Lung (tissue), 12 donors: ENCODE measurements around the gene DTNBP1. TPM values are rescaled to one million over a fixed set of nuclear protein-coding genes. Genes with fewer than 3 reads are reported as not detected.

Experiments
- ATAC-seq: fragments of 200-7000 bp; cut with Tn5 transposase; one replicate; pipeline ENCODE4 v1.9.1; 2020; ENCODE audit warnings: moderate number of reproducible peaks; ENCODE audit not compliant: insufficient read depth, low FRiP score
- DNase-seq, 3 donors: peaks; one replicate each; pipeline ENCODE4 v3.0.0-alpha.2; 2013 to 2017
- H3K27ac ChIP-seq, 2 donors: one replicate each; pipeline ENCODE4 v1.5.1; 2013; ENCODE audit warnings: mild to moderate bottlenecking in 2 of 2, moderate library complexity in 2 of 2, control low read depth in 1 of 2, inconsistent platforms in 1 of 2, low read depth in 1 of 2, low read length in 1 of 2
- H3K27me3 ChIP-seq, 3 donors: one replicate each; pipeline ENCODE4 v1.5.1; 2013; ENCODE audit warnings: low read length in 2 of 3; ENCODE audit not compliant: control insufficient read depth in 3 of 3, insufficient read depth in 3 of 3
- H3K36me3 ChIP-seq, 4 donors: one replicate each; pipeline ENCODE4 v1.5.1; 2013; ENCODE audit warnings: low read length in 4 of 4, mild to moderate bottlenecking in 1 of 4, moderate library complexity in 1 of 4; ENCODE audit not compliant: control insufficient read depth in 4 of 4, insufficient read depth in 4 of 4
- H3K4me1 ChIP-seq, 5 donors: one replicate each; pipeline ENCODE4 v1.5.1; 2013; ENCODE audit warnings: low read length in 5 of 5, mild to moderate bottlenecking in 2 of 5, moderate library complexity in 1 of 5; ENCODE audit not compliant: control insufficient read depth in 5 of 5, insufficient read depth in 5 of 5
- H3K4me3 ChIP-seq: one replicate; pipeline ENCODE4 v1.5.1; 2013; ENCODE audit warnings: mild to moderate bottlenecking, control low read depth, moderate library complexity
- H3K9ac ChIP-seq, 2 donors: one replicate each; pipeline ENCODE4 v1.5.1; 2013; ENCODE audit warnings: low read length in 2 of 2, control low read depth in 1 of 2; ENCODE audit not compliant: insufficient read depth in 1 of 2
- H3K9me3 ChIP-seq, 4 donors: one replicate each; pipeline ENCODE4 v1.5.1; 2013; ENCODE audit warnings: low read length in 3 of 4, mild to moderate bottlenecking in 1 of 4, moderate library complexity in 1 of 4; ENCODE audit not compliant: control insufficient read depth in 4 of 4, insufficient read depth in 3 of 4
- WGBS, 2 donors: extraction: QIAGEN DNeasy Blood & Tissue Kit; methylation state at CpG; one replicate each; pipeline ENCODE4 v1.1.7; 2013; 5-methylcytosine and 5-hydroxymethylcytosine counted together
- polyA plus RNA-seq, 2 donors: library from polyadenylated mRNA; stranded (reverse); fragments of 200-250 nt; gene quantifications; one replicate each; pipeline ENCODE4 v1.2.1, GENCODE V29; 2013
- total RNA-seq, 2 donors: library from RNA; depleted of rRNA in 1 of 2; stranded (reverse); fragments of >200 nt in 1 of 2; gene quantifications; one replicate each; pipeline ENCODE4 v1.2.1, GENCODE V29; 2014 to 2021
- TF ChIP-seq, protein P1 (sequence below): IDR thresholded peaks from 2 replicates; pipeline ENCODE4 v1.5.1; 2012; ENCODE audit warnings: mild to moderate bottlenecking; ENCODE audit errors: control extremely low read depth, extremely low read depth
- donor health status: control.
- donor health status: control.
- donor health status: Bipolar disorder and iron deficiency.
- donor health status: healthy.
- donor health status: DM: yes; HTN: yes; CAD: no.

The DTNBP1 gene
- total and polyA plus RNA-seq, 4 donors = 9.9 to 23.9 (median 20.5) TPM

DNA sequence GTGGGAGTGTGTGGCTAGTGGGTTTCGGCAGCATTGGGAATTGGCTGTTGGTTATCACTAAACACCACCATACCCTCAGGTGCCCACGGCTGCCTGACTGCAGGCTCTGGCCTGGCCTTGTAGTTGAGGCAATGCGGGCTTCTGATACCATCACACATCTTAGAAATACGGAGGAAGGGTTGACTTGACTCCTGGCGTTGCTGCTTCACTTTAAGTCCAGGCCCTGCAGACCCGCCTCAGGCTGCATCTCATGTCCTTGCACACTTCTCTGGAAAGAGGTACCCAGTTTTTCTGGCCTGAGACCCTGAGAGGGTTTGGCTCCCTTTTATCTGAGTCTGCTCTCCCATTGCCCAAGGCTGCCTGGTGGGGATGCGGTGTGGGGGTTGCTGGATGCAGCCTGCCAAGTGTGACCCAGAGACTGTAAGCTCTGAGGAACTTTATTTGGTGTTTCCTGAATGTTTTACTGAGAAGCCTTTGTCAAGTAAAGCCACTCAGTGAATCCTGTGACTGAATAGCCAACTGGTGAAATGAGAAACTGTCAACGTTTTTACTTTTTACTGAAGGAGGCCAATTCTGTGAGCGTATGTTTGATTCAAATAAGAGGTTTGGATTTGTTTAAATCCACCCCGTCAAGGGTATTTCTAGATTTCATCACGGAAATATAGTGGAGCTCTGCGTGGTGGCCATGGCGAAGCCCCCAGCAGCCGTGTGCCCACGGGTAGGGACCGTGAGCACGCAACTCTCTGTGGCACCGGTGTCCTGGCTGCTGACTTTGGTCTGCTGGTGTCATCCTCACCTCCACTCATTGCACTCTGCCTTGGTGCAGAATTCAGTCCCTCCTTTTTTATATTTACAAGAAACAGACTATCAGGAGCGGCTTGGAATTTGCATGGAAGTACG lies 160.1 kb downstream of the DTNBP1 start:
- H3K4me1 ChIP-seq = peaks cover 7 to 42% (median 14%) of the 10 kb centered on the region in 5 donors
- DNase-seq = peak in 1 of 3 donors; percentile 31

DNA sequence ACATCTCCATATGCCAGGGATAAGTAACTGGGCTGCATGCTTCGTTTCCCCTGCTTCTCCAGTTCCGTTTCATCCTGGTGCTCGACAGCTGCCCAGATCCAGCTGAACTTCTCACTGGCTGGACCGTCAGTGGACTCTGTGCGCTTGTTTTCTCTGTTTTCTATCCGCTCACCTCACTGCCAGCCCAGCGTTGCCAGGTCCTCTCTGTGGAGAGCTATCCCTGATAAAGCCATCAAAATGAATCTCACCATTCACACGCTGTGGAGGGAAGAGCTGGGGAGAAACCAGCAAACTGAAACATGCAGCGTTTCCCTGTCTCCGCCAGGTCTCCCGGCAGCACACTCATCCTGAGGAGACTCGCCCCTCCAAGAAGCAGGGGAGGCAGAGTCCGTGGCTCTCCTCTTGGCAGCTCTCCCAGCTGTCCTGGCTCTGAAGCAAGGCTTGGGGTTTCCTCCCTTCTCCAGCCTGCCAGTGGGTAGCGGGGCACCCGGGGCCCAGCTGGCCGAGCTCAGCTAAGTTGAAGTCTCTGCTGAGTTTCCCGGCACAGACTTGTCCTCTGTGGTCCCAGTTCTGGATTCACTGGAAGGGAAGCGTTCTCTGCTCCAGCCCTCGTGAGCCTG lies 160.9 kb downstream of the DTNBP1 start:
- no peak overlapping the region for H3K27ac ChIP-seq
- peaks cover 0 to 24% (median 10%) of the 10 kb centered on the region in 4 donors for H3K36me3 ChIP-seq

More for the DNA sequence above, 160.1 kb downstream of the DTNBP1 start:
- Histone ChIP-seq H3K9ac (no peak overlapping the region), H3K27me3 (no peaks in the 10 kb centered on the region), H3K9me3 (no peaks in the 10 kb centered on the region), H3K36me3 (peaks cover 0 to 23% (median 14%) of the 10 kb centered on the region in 4 donors), H3K27ac (no peak overlapping the region), H3K4me3 (no peak overlapping the region)
- ATAC-seq = no peak
- 88 to 90% methylated on average over 20 of the region's 20 CpGs for WGBS, 2 donors
- TF ChIP-seq, protein P1, sequence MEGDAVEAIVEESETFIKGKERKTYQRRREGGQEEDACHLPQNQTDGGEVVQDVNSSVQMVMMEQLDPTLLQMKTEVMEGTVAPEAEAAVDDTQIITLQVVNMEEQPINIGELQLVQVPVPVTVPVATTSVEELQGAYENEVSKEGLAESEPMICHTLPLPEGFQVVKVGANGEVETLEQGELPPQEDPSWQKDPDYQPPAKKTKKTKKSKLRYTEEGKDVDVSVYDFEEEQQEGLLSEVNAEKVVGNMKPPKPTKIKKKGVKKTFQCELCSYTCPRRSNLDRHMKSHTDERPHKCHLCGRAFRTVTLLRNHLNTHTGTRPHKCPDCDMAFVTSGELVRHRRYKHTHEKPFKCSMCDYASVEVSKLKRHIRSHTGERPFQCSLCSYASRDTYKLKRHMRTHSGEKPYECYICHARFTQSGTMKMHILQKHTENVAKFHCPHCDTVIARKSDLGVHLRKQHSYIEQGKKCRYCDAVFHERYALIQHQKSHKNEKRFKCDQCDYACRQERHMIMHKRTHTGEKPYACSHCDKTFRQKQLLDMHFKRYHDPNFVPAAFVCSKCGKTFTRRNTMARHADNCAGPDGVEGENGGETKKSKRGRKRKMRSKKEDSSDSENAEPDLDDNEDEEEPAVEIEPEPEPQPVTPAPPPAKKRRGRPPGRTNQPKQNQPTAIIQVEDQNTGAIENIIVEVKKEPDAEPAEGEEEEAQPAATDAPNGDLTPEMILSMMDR = no peak

DNA sequence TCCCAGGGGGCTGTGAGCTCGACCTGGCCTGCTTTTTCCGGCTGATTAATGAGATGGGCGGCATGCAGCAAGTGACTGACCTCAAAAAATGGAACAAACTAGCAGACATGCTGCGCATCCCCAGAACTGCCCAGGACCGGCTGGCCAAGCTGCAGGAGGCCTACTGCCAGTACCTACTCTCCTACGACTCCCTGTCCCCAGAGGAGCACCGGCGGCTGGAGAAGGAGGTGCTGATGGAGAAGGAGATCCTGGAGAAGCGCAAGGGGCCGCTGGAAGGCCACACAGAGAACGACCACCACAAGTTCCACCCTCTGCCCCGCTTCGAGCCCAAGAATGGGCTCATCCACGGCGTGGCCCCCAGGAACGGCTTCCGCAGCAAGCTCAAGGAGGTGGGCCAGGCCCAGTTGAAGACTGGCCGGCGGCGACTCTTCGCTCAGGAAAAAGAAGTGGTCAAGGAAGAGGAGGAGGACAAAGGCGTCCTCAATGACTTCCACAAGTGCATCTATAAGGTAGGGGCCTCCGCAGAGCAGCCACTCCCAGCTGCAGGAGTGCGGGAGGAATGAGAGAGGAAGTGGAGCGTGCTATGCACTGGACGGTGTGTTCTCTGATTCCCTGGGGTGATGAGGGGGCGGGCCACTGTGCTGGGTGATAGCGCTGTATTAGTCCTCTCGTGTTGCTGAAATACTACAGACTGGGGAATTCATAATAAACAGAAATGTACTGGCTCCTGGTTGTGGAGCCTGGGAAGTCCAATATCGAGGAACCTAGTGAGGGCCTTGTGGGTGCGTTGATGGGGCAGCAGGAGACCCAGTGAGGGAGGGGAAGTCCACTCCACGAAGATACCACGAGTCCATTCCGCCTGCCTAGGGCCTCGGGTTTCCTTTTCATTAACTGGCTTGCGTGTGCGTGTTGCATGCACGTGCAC lies 161.7 kb downstream of the DTNBP1 start:
- H3K27me3 ChIP-seq = no peaks in the 10 kb centered on the region
- H3K9ac ChIP-seq = no peak overlapping the region
- DNase-seq (no peak), ATAC-seq (no peak)
- WGBS, 2 donors = 84 to 93% methylated on average over 38 of the region's 38 CpGs
- H3K9me3 ChIP-seq = no peaks in the 10 kb centered on the region
- H3K4me3 ChIP-seq = no peak overlapping the region
- H3K27ac ChIP-seq = no peak overlapping the region
- peaks cover 7 to 42% (median 14%) of the 10 kb centered on the region in 5 donors for H3K4me1 ChIP-seq
- TF ChIP-seq, protein P1 = no peak
- peaks cover 0 to 31% (median 7%) of the 10 kb centered on the region in 4 donors for H3K36me3 ChIP-seq

More for the DNA sequence above, 160.9 kb downstream of the DTNBP1 start:
- ATAC-seq (no peak), DNase-seq (peak; percentile 76 to 83 (median 79))
- TF ChIP-seq, protein P1 = no peak
- WGBS, 2 donors = 53 to 66% methylated on average over 19 of the region's 19 CpGs
- H3K4me1 ChIP-seq = peaks cover 7 to 42% (median 14%) of the 10 kb centered on the region in 5 donors
- no peak overlapping the region for H3K4me3 ChIP-seq
- no peak overlapping the region for H3K9ac ChIP-seq
- H3K9me3 ChIP-seq = no peaks in the 10 kb centered on the region
- no peaks in the 10 kb centered on the region for H3K27me3 ChIP-seq
